WI38 (cell line): ENCODE measurements around the gene USH2A.
"Not testable (repeated sequence)": the region's sequence is repeated elsewhere in the genome, so short reads cannot be mapped to it uniquely, and the experiment has no call there.

Experiments used
- H3K4me3 ChIP-seq: 2 replicates; pipeline ENCODE4 v1.5.1; 2011; ENCODE audit warnings: low read depth, mild to moderate bottlenecking, control low read depth, low read length
- TF ChIP-seq, protein P1 (sequence below): IDR thresholded peaks from 2 replicates; pipeline ENCODE4 v1.5.1; 2012; ENCODE audit warnings: low read depth, mild to moderate bottlenecking, control low read depth, low read length

The USH2A gene

DNA sequence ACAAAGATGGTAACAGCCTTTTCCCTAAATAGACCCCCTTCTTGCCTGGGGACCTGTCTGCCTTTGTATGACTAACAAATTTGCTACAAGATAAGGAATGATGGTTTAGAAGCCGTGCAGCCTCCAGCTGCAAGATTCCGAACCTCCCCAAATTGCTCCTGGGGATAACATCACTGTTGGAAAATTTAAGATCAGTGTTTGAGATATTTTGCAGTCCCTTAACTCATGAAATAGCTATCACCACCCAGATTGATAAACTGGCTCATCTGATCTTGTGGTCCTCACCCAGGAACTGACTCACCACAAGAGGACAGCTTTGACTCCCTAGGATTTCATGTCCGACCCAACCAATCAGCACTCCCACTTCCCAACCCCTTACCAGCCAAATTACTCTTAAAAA, 254.7 kb downstream of the USH2A start:
- TF ChIP-seq, protein P1, sequence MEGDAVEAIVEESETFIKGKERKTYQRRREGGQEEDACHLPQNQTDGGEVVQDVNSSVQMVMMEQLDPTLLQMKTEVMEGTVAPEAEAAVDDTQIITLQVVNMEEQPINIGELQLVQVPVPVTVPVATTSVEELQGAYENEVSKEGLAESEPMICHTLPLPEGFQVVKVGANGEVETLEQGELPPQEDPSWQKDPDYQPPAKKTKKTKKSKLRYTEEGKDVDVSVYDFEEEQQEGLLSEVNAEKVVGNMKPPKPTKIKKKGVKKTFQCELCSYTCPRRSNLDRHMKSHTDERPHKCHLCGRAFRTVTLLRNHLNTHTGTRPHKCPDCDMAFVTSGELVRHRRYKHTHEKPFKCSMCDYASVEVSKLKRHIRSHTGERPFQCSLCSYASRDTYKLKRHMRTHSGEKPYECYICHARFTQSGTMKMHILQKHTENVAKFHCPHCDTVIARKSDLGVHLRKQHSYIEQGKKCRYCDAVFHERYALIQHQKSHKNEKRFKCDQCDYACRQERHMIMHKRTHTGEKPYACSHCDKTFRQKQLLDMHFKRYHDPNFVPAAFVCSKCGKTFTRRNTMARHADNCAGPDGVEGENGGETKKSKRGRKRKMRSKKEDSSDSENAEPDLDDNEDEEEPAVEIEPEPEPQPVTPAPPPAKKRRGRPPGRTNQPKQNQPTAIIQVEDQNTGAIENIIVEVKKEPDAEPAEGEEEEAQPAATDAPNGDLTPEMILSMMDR: no peak
- no peak overlapping the region for H3K4me3 ChIP-seq

DNA sequence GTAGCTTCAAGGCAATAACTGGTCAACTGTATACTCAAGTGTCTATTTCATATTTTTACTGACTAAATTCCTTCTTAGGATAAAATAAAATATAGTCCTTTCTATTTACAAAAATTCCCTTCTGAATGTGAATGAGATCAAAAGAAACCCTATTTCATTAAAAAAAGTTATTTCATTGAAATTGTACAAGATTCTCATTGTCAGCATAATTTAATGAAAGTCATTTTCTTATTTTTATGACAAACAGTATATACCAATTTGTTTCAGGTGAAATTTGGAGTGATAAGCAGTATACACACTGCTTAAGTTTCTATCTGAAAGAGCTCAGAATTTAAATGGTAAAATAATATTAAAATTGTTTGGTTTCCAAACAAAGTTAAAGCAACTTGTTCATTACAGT, 269.2 kb downstream of the USH2A start:
- H3K4me3 ChIP-seq: no peak overlapping the region
- TF ChIP-seq, protein P1: no peak

DNA sequence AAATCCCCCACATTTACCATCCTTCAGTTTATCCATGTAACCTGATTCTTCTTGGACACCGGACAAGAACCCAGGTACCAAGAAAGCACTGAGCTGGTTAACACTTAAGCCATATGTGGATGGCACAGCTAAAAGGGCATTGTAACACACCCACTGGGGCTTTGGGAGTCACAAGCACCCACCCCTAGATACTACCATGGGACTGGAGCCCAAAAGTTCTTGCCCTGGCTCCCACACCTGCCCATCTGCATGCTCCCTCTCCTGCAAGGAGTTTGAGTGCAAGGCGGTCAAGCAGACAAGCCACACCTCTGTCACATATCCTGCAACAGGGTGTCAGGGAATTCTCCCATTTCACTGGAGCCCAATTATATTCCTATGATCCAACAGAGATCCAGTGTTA, 270.1 kb downstream of the USH2A start:
- TF ChIP-seq, protein P1: no peak
- H3K4me3 ChIP-seq: no peak overlapping the region

DNA sequence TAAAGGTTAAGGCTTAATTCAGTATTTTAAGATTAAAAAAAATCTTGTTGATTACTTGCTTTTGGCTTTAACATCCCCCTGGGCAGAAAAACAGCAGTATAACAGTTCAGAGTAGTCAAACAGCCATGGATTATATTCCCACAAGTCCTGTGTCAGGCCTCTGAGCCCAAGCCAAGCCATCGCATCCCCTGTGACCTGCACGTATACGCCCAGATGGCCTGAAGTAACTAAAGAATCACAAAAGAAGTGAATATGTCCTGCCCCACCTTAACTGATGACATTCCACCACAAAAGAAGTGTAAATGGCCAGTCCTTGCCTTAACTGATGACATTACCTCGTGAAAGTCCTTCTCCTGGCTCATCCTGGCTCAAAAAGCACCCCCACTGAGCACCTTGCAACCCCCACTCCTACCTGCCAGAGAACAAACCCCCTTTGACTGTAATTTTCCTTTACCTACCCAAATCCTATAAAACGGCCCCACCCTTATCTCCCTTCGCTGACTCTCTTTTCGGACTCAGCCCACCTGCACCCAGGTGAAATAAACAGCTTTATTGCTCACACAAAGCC, 277.7 kb downstream of the USH2A start:
- not testable (repeated sequence) for H3K4me3 ChIP-seq

DNA sequence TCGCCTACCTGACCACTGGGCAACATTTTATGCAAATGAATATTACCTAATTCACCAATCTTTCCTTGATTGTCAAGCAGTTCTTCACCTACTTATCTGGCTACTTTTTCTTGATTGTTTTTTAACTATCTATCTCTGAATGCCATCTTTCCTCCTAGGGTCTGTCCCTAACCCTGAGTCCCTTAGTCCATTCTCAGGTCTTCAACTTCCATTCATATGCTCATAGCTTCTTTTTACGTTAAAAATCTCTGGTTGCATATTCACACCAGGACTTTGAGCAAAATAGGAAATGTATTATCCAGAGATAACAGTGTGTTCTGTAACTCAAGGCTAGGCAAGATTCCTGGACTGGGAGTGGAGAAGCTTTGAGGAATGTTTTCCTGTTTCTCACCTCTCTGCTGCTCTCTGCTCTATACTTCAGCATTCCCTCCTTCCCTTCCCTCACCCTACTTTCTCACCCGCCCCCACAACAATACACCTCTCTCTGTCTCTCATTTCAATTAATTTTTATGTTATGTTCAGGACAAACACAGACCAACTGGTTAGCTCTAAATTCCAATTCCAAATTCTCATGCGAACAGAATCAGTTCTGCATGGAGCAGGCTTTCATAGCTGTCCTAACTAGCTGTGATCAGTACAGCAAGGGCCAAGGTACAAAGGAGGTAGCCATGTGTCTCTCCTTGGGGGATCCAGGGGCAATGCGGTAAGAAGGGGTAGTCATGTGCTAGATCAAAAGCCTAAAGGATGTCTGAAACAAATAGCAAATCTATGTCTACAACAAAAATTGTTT, 278.4 kb downstream of the USH2A start:
- TF ChIP-seq, protein P1: no peak
- H3K4me3 ChIP-seq: no peak overlapping the region

DNA sequence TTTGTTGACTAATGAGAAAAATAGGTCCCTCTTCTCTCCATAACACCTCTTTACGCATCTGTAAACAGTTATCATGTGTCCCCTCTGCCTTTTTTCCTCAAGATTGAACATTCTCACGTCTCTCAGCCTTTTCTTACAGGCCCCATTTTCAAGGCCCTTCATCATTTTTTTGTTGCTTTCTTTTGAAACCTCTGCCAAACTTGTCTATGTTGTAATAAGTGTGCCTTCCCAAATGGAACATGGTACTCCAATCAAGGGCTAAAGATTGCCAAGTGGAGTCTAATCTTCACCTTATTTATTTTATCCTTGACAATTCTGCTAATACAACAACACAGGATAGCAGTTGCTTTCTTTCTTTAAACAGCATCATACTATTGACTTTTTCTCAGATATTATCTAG, 280.3 kb downstream of the USH2A start:
- H3K4me3 ChIP-seq: no peak overlapping the region

DNA sequence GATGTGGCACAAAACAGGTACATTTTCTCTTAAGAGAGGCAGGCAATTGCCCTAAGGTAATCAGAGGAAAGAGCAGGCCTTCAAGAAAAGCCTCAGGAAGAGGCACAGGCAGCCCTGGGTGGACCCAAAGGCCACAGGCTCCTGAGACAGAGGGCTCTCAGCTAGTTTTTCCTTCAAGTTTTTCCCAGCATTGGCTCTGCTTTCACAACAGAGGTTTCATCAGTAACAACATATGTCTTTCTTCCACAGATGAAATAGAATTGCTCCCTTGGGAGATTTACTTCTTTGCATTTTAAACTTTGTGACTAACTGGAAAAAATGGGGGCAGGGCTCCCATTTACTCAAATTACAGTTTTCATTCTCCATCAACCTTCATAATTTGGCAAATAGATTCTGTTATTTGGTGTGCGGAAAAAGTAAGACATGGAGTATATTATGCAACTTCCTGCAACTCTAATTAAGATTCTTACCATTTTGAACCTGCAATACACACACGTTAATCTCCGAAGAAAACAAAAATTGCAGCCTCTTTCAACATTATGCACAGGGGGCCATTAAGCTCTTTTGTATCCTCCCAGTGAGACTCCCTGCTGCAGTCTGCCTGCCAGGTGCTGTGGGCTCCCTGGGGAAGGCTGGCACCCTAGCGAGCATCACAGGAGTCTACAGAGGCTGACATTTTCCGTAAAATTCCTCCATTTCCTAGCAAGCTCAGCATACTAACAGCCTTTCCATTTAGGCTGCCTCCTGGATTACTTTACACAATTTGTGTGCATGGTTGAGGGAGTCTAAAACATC, 282.3 kb downstream of the USH2A start:
- no peak overlapping the region for H3K4me3 ChIP-seq

More for the DNA sequence above, 280.3 kb downstream of the USH2A start:
- TF ChIP-seq, protein P1: no peak

More for the DNA sequence above, 282.3 kb downstream of the USH2A start:
- TF ChIP-seq, protein P1: no peak
